GM23248 (cell line): ENCODE results near the gene TMEM26.

Source experiments
- EZH2 ChIP-seq: fragments of 200-600 bp; sonication (generic); IDR thresholded peaks from 2 replicates; pipeline ENCODE4 v1.6.1; 2018; ENCODE audit warnings: antibody characterized with exemption, mild to moderate bottlenecking; ENCODE audit not compliant: insufficient read depth, poor library complexity, severe bottlenecking
- EZH2phosphoT487 ChIP-seq: fragments of 200-600 bp; sonication (generic); IDR thresholded peaks from 2 replicates; pipeline ENCODE4 v1.6.1; 2018; ENCODE audit warnings: antibody characterized with exemption, moderate library complexity, mild to moderate bottlenecking, low read depth; ENCODE audit not compliant: insufficient read depth

DNA sequence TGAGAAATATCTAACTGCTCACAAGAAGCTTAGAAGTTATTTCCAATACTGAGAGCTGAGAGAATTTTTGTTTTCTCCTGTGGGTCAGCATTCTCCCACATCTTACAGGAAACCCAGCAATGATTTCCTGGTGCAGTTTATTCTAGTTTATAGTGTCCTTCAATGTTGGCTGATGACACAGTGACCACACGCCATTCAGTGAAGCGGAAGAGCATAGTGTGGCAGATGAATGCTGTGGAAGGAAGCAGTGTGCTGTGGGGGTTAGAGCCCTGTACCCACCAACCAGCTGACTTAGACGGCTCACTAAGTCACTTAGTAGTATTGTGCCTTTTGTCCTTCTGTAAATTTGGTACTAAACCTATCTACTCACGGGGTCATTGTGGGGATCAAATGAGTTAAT lies 1.4 kb upstream of the TMEM26 start:
- TF ChIP-seq EZH2 (no peak), EZH2phosphoT487 (no peak)
